Mucosa of stomach (tissue), 1 donor: ENCODE measurements around the gene ATP6V0C.

Experiments used
- H3K27me3 ChIP-seq: one replicate; pipeline ENCODE4 v1.7.0; 2013; ENCODE audit warnings: mild to moderate bottlenecking, low read length; ENCODE audit not compliant: control insufficient read depth, insufficient read depth
- H3K36me3 ChIP-seq: one replicate; pipeline ENCODE4 v1.7.0; 2013; ENCODE audit warnings: low read length; ENCODE audit not compliant: control insufficient read depth, insufficient read depth
- H3K4me1 ChIP-seq: one replicate; pipeline ENCODE4 v1.7.0; 2013; ENCODE audit warnings: mild to moderate bottlenecking, low read length; ENCODE audit not compliant: control insufficient read depth, insufficient read depth
- H3K4me3 ChIP-seq: one replicate; pipeline ENCODE4 v1.7.0; 2013; ENCODE audit warnings: low read length
- H3K9ac ChIP-seq: one replicate; pipeline ENCODE4 v1.7.0; 2013; ENCODE audit warnings: mild to moderate bottlenecking, low read length, moderate library complexity
- H3K9me3 ChIP-seq: one replicate; pipeline ENCODE4 v1.7.0; 2013; ENCODE audit warnings: mild to moderate bottlenecking, low read length, moderate library complexity; ENCODE audit not compliant: control insufficient read depth
- donor health status: Pancreatic carcinoma.

Gene ATP6V0C

GRCh38 chr16:2498531-2499253, 15.1 kb upstream of the ATP6V0C start:
- Histone ChIP-seq H3K9ac (no peak overlapping the region), H3K9me3 (no peaks in the 10 kb centered on the region), H3K27me3 (no peaks in the 10 kb centered on the region), H3K36me3 (no peaks in the 10 kb centered on the region), H3K4me1 (peaks cover 22% of the 10 kb centered on the region), H3K4me3 (no peak overlapping the region)

GRCh38 chr16:2499454-2499853, 14.3 kb upstream of the ATP6V0C start:
- peaks cover 22% of the 10 kb centered on the region for H3K4me1 ChIP-seq
- H3K4me3 ChIP-seq = no peak overlapping the region
- no peaks in the 10 kb centered on the region for H3K9me3 ChIP-seq
- H3K9ac ChIP-seq = no peak overlapping the region
- no peaks in the 10 kb centered on the region for H3K27me3 ChIP-seq
- H3K36me3 ChIP-seq = no peaks in the 10 kb centered on the region

- Histone ChIP-seq H3K4me1 (peaks cover 22% of the 10 kb centered on the region), H3K9me3 (no peaks in the 10 kb centered on the region), H3K4me3 (no peak overlapping the region), H3K27me3 (no peaks in the 10 kb centered on the region), H3K36me3 (no peaks in the 10 kb centered on the region), H3K9ac (no peak overlapping the region)
Measured at GRCh38 chr16:2499890-2500429, 13.8 kb upstream of the ATP6V0C start.

GRCh38 chr16:2500430-2500917, 13.3 kb upstream of the ATP6V0C start:
- no peak overlapping the region for H3K4me3 ChIP-seq
- H3K36me3 ChIP-seq = no peaks in the 10 kb centered on the region
- H3K9ac ChIP-seq = no peak overlapping the region
- H3K27me3 ChIP-seq = no peaks in the 10 kb centered on the region
- H3K9me3 ChIP-seq = no peaks in the 10 kb centered on the region
- peaks cover 22% of the 10 kb centered on the region for H3K4me1 ChIP-seq

- Histone ChIP-seq H3K9me3 (no peaks in the 10 kb centered on the region), H3K4me3 (no peak overlapping the region), H3K9ac (peak overlapping the region; percentile 43), H3K36me3 (no peaks in the 10 kb centered on the region), H3K4me1 (peaks cover 22% of the 10 kb centered on the region), H3K27me3 (no peaks in the 10 kb centered on the region)
Measured at GRCh38 chr16:2500918-2501750, 12.6 kb upstream of the ATP6V0C start.

- Histone ChIP-seq H3K4me1 (peaks cover 21% of the 10 kb centered on the region), H3K27me3 (no peaks in the 10 kb centered on the region), H3K36me3 (no peaks in the 10 kb centered on the region), H3K9ac (no peak overlapping the region), H3K4me3 (no peak overlapping the region), H3K9me3 (no peaks in the 10 kb centered on the region)
Measured at GRCh38 chr16:2501946-2502895, 11.5 kb upstream of the ATP6V0C start.

- Histone ChIP-seq H3K9me3 (no peaks in the 10 kb centered on the region), H3K4me3 (no peak overlapping the region), H3K4me1 (peaks cover 11% of the 10 kb centered on the region), H3K36me3 (no peaks in the 10 kb centered on the region), H3K9ac (no peak overlapping the region), H3K27me3 (no peaks in the 10 kb centered on the region)
Measured at GRCh38 chr16:2505695-2506094, 8.1 kb upstream of the ATP6V0C start.

- Histone ChIP-seq H3K4me1 (peaks cover 14% of the 10 kb centered on the region), H3K27me3 (no peaks in the 10 kb centered on the region), H3K9ac (no peak overlapping the region), H3K9me3 (no peaks in the 10 kb centered on the region), H3K36me3 (no peaks in the 10 kb centered on the region), H3K4me3 (no peak overlapping the region)
Measured at GRCh38 chr16:2507052-2507659, 6.6 kb upstream of the ATP6V0C start.

GRCh38 chr16:2507665-2508064, 6.1 kb upstream of the ATP6V0C start:
- no peaks in the 10 kb centered on the region for H3K9me3 ChIP-seq
- no peak overlapping the region for H3K9ac ChIP-seq
- H3K4me3 ChIP-seq = no peak overlapping the region
- H3K36me3 ChIP-seq = no peaks in the 10 kb centered on the region
- peaks cover 14% of the 10 kb centered on the region for H3K4me1 ChIP-seq
- no peaks in the 10 kb centered on the region for H3K27me3 ChIP-seq

- Histone ChIP-seq H3K4me3 (no peak overlapping the region), H3K4me1 (peaks cover 17% of the 10 kb centered on the region), H3K9me3 (no peaks in the 10 kb centered on the region), H3K9ac (no peak overlapping the region), H3K27me3 (peaks cover 3% of the 10 kb centered on the region), H3K36me3 (no peaks in the 10 kb centered on the region)
Measured at GRCh38 chr16:2508722-2509400, 4.9 kb upstream of the ATP6V0C start.
